Activated T-helper 1 cell treated with anti-CD3 and anti-CD28 coated beads, Interleukin-12 subunit alpha, Interleukin-12 subunit beta, Interleukin-2, Interleukin-4 antibody, amounts not matched to agents 30 ng/mL and 10 ng/mL and 1 ng/mL, durations not matched to agents 14 hours and 24 hours and 36 hours (primary cell): ENCODE results near the gene TNC. TPM values are rescaled to one million over a fixed set of nuclear protein-coding genes. Genes with fewer than 3 reads are reported as not detected.

Experiments used
- DNase-seq: peaks from one replicate; pipeline ENCODE4 v3.0.0; 2021; ENCODE audit warnings: low spot score
- H3K27ac Mint-ChIP-seq: one replicate; pipeline ENCODE4 v1.8.0; 2021; ENCODE audit warnings: mild to moderate bottlenecking, mixed read lengths
- H3K27me3 Mint-ChIP-seq: one replicate; pipeline ENCODE4 v1.8.0; 2022; ENCODE audit warnings: mild to moderate bottlenecking, moderate library complexity, mixed read lengths; ENCODE audit not compliant: insufficient read depth
- H3K36me3 Mint-ChIP-seq: one replicate; pipeline ENCODE4 v1.8.0; 2021; ENCODE audit warnings: low read depth, mixed read lengths
- H3K4me1 Mint-ChIP-seq: one replicate; pipeline ENCODE4 v1.8.0; 2021; ENCODE audit warnings: low read depth, mixed read lengths
- H3K4me3 Mint-ChIP-seq: one replicate; pipeline ENCODE4 v1.8.0; 2021; ENCODE audit warnings: mild to moderate bottlenecking, moderate library complexity, mixed read lengths
- H3K9me3 Mint-ChIP-seq: one replicate; pipeline ENCODE4 v1.8.0; 2021; ENCODE audit warnings: mixed read lengths
- intact Hi-C: fragments of 100-400 bp; cut with micrococcal nuclease; formaldehyde crosslinking; loops from one replicate; pipeline ENCODE4 v1.15.1; 2024
- total RNA-seq: library from RNA; stranded (reverse); gene quantifications from 2 replicates; pipeline ENCODE4 v1.2.3, GENCODE V29; 2022

The TNC gene
- total RNA-seq, 1 donor from 2014 or later, result 0.60 TPM

DNA sequence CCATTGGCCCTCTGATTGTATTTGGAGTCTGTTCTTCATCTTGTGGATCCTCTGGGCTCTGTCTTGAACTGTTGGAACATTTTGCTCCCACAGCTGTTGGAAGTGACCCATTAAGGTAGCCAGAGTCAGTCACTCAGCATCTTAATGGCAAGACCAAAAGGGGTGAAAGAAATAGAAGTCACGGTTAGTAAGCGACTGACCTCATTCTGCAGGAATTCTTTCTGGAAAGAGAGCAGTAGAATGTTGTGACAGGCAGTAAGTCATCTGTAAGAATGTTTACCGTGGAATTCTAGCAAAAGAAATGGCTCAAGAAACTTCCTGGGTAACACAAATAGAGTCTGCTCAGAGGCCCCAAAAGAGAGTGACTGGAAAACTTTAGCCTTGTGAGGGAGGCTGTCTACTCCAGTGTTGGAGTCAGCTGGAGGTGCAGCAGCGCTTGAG is 28.6 kb upstream of the TNC start:
- intact Hi-C loops, result no loop called here

GRCh38 chr9:115144706-115145105 is 26.7 kb upstream of the TNC start:
- peaks cover 9% of the 10 kb centered on the region for H3K36me3 Mint-ChIP-seq

More for the DNA sequence above, 28.6 kb upstream of the TNC start:
- peaks cover 1% of the 10 kb centered on the region for H3K9me3 Mint-ChIP-seq
- H3K4me1 Mint-ChIP-seq, result peaks cover 26% of the 10 kb centered on the region
- no peak overlapping the region for H3K27ac Mint-ChIP-seq
- peaks cover 6% of the 10 kb centered on the region for H3K36me3 Mint-ChIP-seq
- no peak for DNase-seq
- H3K4me3 Mint-ChIP-seq, result no peak overlapping the region
- peaks cover 29% of the 10 kb centered on the region for H3K27me3 Mint-ChIP-seq

GRCh38 chr9:115143689-115144088 is 25.7 kb upstream of the TNC start:
- Mint-ChIP-seq H3K4me1 (peaks cover 34% of the 10 kb centered on the region), H3K4me3 (no peak overlapping the region), H3K9me3 (peaks cover 12% of the 10 kb centered on the region), H3K27ac (no peak overlapping the region), H3K27me3 (peaks cover 21% of the 10 kb centered on the region), H3K36me3 (peaks cover 12% of the 10 kb centered on the region)
- intact Hi-C loops, result loop anchor here (2.0 kb wide), 1 partner anchor 61 kb away; no protein-coding TSS in a partner anchor
- DNase-seq, result no peak

More at GRCh38 chr9:115144706-115145105, 26.7 kb upstream of the TNC start:
- Mint-ChIP-seq H3K27ac (no peak overlapping the region), H3K9me3 (peaks cover 9% of the 10 kb centered on the region), H3K27me3 (peaks cover 29% of the 10 kb centered on the region), H3K4me1 (peaks cover 30% of the 10 kb centered on the region), H3K4me3 (peak overlapping the region; percentile 45)
- intact Hi-C loops, result no loop called here
- DNase-seq, result no peak

- Mint-ChIP-seq H3K27me3 (peaks cover 16% of the 10 kb centered on the region), H3K27ac (peak overlapping the region; percentile 11), H3K4me1 (peaks cover 36% of the 10 kb centered on the region), H3K36me3 (peaks cover 11% of the 10 kb centered on the region), H3K4me3 (peak overlapping the region; percentile 26), H3K9me3 (peaks cover 14% of the 10 kb centered on the region)
- no peak for DNase-seq
- intact Hi-C loops, result loop anchor here (2.0 kb wide), 1 partner anchor 62 kb away; no protein-coding TSS in a partner anchor
These were observed 24.7 kb upstream of the TNC start for GRCh38 chr9:115142517-115143270.

DNA sequence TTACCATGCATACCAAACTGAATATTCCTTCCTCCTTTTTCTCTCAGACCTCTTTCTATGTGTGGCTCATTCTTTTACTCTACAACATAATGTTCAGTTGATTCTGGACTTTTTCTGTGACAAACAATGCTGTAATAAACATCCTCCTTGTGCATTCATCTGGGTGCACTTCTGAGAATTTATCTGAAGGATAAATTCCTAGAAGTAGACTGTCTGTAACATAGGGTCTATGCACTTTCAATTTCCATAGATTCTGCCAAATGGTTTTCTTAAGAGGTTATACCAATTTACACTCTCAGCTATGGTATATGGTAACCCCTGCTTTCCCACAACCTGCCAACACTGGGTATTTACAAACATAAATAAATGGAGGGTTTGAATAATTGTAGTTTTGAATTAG is 24.1 kb upstream of the TNC start:
- DNase-seq, result no peak
- peaks cover 9% of the 10 kb centered on the region for H3K36me3 Mint-ChIP-seq
- peaks cover 14% of the 10 kb centered on the region for H3K9me3 Mint-ChIP-seq
- H3K27me3 Mint-ChIP-seq, result peaks cover 18% of the 10 kb centered on the region
- H3K27ac Mint-ChIP-seq, result peak overlapping the region; percentile 70
- intact Hi-C loops, result loop anchor here (2.0 kb wide), 1 partner anchor 63 kb away; no protein-coding TSS in a partner anchor
- H3K4me1 Mint-ChIP-seq, result peaks cover 36% of the 10 kb centered on the region
- H3K4me3 Mint-ChIP-seq, result no peak overlapping the region

DNA sequence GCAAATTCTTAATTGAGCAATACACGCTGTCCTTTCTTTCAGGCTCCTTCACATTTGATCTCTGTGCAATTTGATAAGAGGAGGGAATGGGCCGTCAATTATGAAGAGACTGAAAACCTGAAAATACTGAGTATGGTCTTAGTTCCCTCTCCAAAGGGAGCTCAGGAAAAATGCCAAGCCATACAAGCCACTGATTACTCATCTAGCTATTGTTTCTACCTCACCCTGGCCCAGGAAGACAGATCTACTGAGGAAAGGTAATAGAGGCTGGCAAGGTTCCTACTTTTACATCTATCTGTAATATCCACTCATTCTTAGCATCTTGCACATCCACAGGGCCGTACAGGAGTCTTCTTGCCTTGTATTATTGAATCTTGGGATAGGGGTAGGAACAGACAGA is 23.7 kb upstream of the TNC start:
- Mint-ChIP-seq H3K36me3 (peaks cover 12% of the 10 kb centered on the region), H3K27ac (peak overlapping the region; percentile 70), H3K9me3 (peaks cover 14% of the 10 kb centered on the region), H3K4me1 (peaks cover 36% of the 10 kb centered on the region), H3K27me3 (peaks cover 22% of the 10 kb centered on the region), H3K4me3 (peak overlapping the region; percentile 20)
- DNase-seq, result no peak
- intact Hi-C loops, result loop anchor here (2.0 kb wide), 1 partner anchor 63 kb away; no protein-coding TSS in a partner anchor

DNA sequence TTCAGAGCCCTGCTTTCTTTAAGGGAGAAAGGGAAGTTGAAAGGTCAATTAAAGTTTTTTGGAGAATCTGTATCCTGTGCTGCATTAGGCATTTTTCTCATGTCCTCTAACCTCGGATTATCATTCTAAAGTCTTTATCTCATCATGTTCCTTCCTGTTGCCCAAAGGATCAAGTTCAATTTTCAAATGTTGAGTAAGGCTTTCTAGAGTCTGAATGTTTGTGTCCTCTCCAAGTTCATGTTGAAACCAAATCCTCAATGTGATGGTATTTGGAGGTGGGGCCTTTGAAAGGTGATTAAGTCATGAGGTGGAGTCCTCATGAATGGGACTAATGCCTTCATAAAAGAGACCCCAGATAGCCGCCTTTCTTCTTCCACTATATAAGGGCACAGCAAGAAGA is 20.2 kb upstream of the TNC start:
- DNase-seq, result no peak
- intact Hi-C loops, result loop anchor here (5.0 kb wide), 1 partner anchor 96 kb away; no protein-coding TSS in a partner anchor
- Mint-ChIP-seq H3K9me3 (peaks cover 14% of the 10 kb centered on the region), H3K27me3 (peaks cover 17% of the 10 kb centered on the region), H3K27ac (no peak overlapping the region), H3K36me3 (peaks cover 10% of the 10 kb centered on the region), H3K4me3 (no peak overlapping the region), H3K4me1 (peaks cover 30% of the 10 kb centered on the region)

DNA sequence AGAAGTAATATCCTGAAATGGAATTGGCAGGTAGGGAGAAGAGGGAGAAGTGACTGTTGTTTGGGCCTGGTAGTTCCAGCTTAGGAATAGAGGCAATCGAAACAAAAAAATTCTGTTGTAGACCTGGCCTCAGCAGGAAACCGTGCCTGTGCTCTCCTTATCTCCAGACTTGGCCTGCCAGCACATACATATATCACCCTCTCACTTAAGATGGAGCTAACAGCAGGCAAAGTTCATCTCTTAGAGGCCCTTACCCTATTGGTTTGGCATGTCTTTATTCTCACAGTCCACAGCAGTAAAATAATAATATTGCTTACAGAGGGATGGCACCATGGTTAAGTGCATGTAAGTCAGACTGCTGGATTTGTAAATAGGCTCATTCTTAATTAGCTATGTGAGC is 19.6 kb upstream of the TNC start:
- DNase-seq, result no peak
- no peak overlapping the region for H3K4me3 Mint-ChIP-seq
- H3K36me3 Mint-ChIP-seq, result peaks cover 10% of the 10 kb centered on the region
- peaks cover 17% of the 10 kb centered on the region for H3K27me3 Mint-ChIP-seq
- intact Hi-C loops, result loop anchor here (5.0 kb wide), 1 partner anchor 95 kb away; no protein-coding TSS in a partner anchor
- peaks cover 14% of the 10 kb centered on the region for H3K9me3 Mint-ChIP-seq
- no peak overlapping the region for H3K27ac Mint-ChIP-seq
- peaks cover 24% of the 10 kb centered on the region for H3K4me1 Mint-ChIP-seq

- Mint-ChIP-seq H3K9me3 (peaks cover 8% of the 10 kb centered on the region), H3K27me3 (peaks cover 15% of the 10 kb centered on the region), H3K4me1 (peaks cover 10% of the 10 kb centered on the region), H3K36me3 (peaks cover 7% of the 10 kb centered on the region), H3K27ac (no peak overlapping the region), H3K4me3 (no peak overlapping the region)
- intact Hi-C loops, result loop anchor here (5.0 kb wide), 1 partner anchor 94 kb away; no protein-coding TSS in a partner anchor
- DNase-seq, result no peak
These were observed 18.1 kb upstream of the TNC start for GRCh38 chr9:115135821-115136778.

- intact Hi-C loops, result loop anchor here (5.0 kb wide), 1 partner anchor 93 kb away; no protein-coding TSS in a partner anchor
- H3K9me3 Mint-ChIP-seq, result peaks cover 5% of the 10 kb centered on the region
- peaks cover 7% of the 10 kb centered on the region for H3K4me1 Mint-ChIP-seq
- no peak overlapping the region for H3K27ac Mint-ChIP-seq
- H3K36me3 Mint-ChIP-seq, result peaks cover 7% of the 10 kb centered on the region
- H3K27me3 Mint-ChIP-seq, result peaks cover 15% of the 10 kb centered on the region
- no peak overlapping the region for H3K4me3 Mint-ChIP-seq
- DNase-seq, result no peak
These were observed 17.0 kb upstream of the TNC start for GRCh38 chr9:115134941-115135340.

- Mint-ChIP-seq H3K27me3 (peaks cover 20% of the 10 kb centered on the region), H3K27ac (no peak overlapping the region), H3K36me3 (peaks cover 4% of the 10 kb centered on the region), H3K4me3 (no peak overlapping the region), H3K9me3 (peaks cover under 1% of the 10 kb centered on the region), H3K4me1 (peaks cover 2% of the 10 kb centered on the region)
- no peak for DNase-seq
- intact Hi-C loops, result no loop called here
These were observed 15.7 kb upstream of the TNC start for GRCh38 chr9:115133649-115134048.

DNA sequence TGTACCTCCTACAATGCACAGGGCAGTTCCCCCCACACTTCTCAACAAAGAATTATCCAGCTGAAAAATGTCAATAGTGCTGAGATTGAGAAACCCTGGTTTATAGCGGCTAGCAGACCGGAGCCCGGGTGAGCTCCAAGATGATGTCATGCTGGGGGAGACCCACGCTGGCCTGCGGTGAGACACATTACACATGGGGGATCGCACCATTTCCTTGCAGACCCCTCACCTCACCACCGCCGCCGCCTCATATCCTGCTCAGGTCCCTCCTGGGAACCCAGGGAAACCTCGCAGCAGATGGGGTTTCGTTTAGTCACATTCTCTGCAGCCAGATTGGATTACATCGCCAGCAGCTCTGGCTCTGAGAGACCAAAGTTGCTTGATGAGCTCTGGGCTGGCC is 14.7 kb upstream of the TNC start:
- Mint-ChIP-seq H3K9me3 (no peaks in the 10 kb centered on the region), H3K4me3 (no peak overlapping the region), H3K27me3 (peaks cover 20% of the 10 kb centered on the region), H3K4me1 (no peaks in the 10 kb centered on the region), H3K27ac (no peak overlapping the region), H3K36me3 (peaks cover 3% of the 10 kb centered on the region)
- intact Hi-C loops, result no loop called here
- DNase-seq, result no peak
